Body of pancreas (tissue), 4 donors: ENCODE measurements around the gene ZBTB17. TPM values are rescaled to one million over a fixed set of nuclear protein-coding genes. Genes with fewer than 3 reads are reported as not detected.
"Not testable (repeated sequence)": the region's sequence is repeated elsewhere in the genome, so short reads cannot be mapped to it uniquely, and the experiment has no call there.

ENCODE experiments used
- ATAC-seq: fragments of 150-250 bp; one replicate; pipeline ENCODE4 v1.9.1; 2016
- DNase-seq, 4 donors: peaks; one replicate each; pipeline ENCODE4 v3.0.0-alpha.2; 2019
- H3K27ac ChIP-seq, 4 donors: fragments of 200-600 bp; sonication (generic); 1 replicate in 3 of 4; 2 replicates in 1 of 4; pipeline versions ENCODE4 v1.5.1 to v1.6.1; 2016 to 2019; ENCODE audit warnings: mild to moderate bottlenecking in 1 of 4, mixed read lengths in 1 of 4, moderate library complexity in 1 of 4
- H3K27me3 ChIP-seq, 2 donors: fragments of 200-600 bp; sonication (generic); one replicate each; pipeline ENCODE4 v1.6.0; 2016; ENCODE audit warnings: mild to moderate bottlenecking in 1 of 2
- H3K36me3 ChIP-seq, 2 donors: fragments of 200-600 bp; sonication (generic); replicated peaks in 1 of 2; 2 replicates each; pipeline ENCODE4 v1.5.1; 2016; ENCODE audit warnings: low read depth in 2 of 2; ENCODE audit not compliant: insufficient read depth in 1 of 2
- H3K4me1 ChIP-seq: fragments of 200-600 bp; sonication (generic); one replicate; pipeline ENCODE4 v1.6.0; 2016
- H3K4me3 ChIP-seq, 2 donors: fragments of 200-600 bp; sonication (generic); 1 replicate in 1 of 2; 2 replicates in 1 of 2; pipeline ENCODE4 v1.5.1; 2016 to 2019
- H3K9me3 ChIP-seq, 3 donors: fragments of 200-600 bp; sonication (generic); 1 replicate in 2 of 3; 2 replicates in 1 of 3; pipeline ENCODE4 v1.5.1; 2016
- CTCF ChIP-seq, 7 experiments: fragments of 450-650 bp in 4 of 7; fragments of 200-600 bp in 3 of 7; sonication (generic) in 3 of 7; IDR thresholded peaks; one replicate each; pipeline ENCODE4 v1.5.1; 2016 to 2019; ENCODE audit warnings: antibody characterized with exemption in 7 of 7
- POLR2A ChIP-seq, 3 donors: fragments of 450-650 bp; IDR thresholded peaks; one replicate each; pipeline ENCODE4 v1.6.1; 2016; ENCODE audit warnings: antibody characterized with exemption in 3 of 3, mild to moderate bottlenecking in 2 of 3
- WGBS, 2 donors: methylation state at CpG; one replicate each; pipeline ENCODE4 v1.1.5; 2017; 5-methylcytosine and 5-hydroxymethylcytosine counted together
- intact Hi-C: fragments of 100-400 bp; cut with DNase I; formaldehyde crosslinking; loops from one replicate; pipeline ENCODE4 v1.15.1; 2023
- small RNA-seq: library from RNA; depleted of rRNA; stranded (forward); fragments of <200 nt; gene quantifications from one replicate; pipeline ENCODE3, GENCODE V24; 2016
- total RNA-seq, 2 donors: library from RNA; depleted of rRNA; stranded (reverse); fragments of >200 nt; gene quantifications; one replicate each; pipeline ENCODE4 v1.1.0, GENCODE V29; 2016

ZBTB17 gene
- total RNA-seq, 2 donors from 2014 or later, result 28.8 to 73.2 TPM

- no peaks in the 10 kb centered on the region for H3K27me3 ChIP-seq
- WGBS, 2 donors, result 92 to 93% methylated on average over 9 of the region's 9 CpGs
- H3K4me3 ChIP-seq, result no peak overlapping the region
- intact Hi-C loops, result no loop called here
- H3K27ac ChIP-seq, result no peak overlapping the region
- H3K9me3 ChIP-seq, result no peaks in the 10 kb centered on the region
- H3K4me1 ChIP-seq, result peaks cover 16% of the 10 kb centered on the region
- no peaks in the 10 kb centered on the region for H3K36me3 ChIP-seq
- TF ChIP-seq POLR2A (IDR thresholded peaks at IDR 0.05) (no peak), CTCF (IDR thresholded peaks at IDR 0.05) (no peak)
- ATAC-seq (no peak), DNase-seq (no peak)
These were observed 76.6 kb downstream of the ZBTB17 start for GRCh38 chr1:15899266-15899665.

- intact Hi-C loops, H3K36me3 ChIP-seq, H3K9me3 ChIP-seq, H3K27ac ChIP-seq, ATAC-seq, DNase-seq, H3K27me3 ChIP-seq, H3K4me3 ChIP-seq: not testable (repeated sequence)
- H3K4me1 ChIP-seq, result peaks cover 23% of the 10 kb centered on the region
- WGBS, 2 donors, result 87 to 89% methylated on average over 20 of the region's 20 CpGs
These were observed 78.9 kb downstream of the ZBTB17 start for GRCh38 chr1:15896841-15897610.

GRCh38 chr1:15895233-15895632 is 80.7 kb downstream of the ZBTB17 start:
- ATAC-seq, result no peak
- TF ChIP-seq POLR2A (IDR thresholded peaks at IDR 0.05), result no peak
- TF ChIP-seq CTCF (IDR thresholded peaks at IDR 0.05), result no peak
- H3K4me1 ChIP-seq, result peaks cover 17% of the 10 kb centered on the region
- no peaks in the 10 kb centered on the region for H3K27me3 ChIP-seq
- H3K27ac ChIP-seq, result no peak overlapping the region
- intact Hi-C loops, result no loop called here
- H3K36me3 ChIP-seq, result no peaks in the 10 kb centered on the region
- DNase-seq, result no peak
- H3K9me3 ChIP-seq, result no peaks in the 10 kb centered on the region
- no peak overlapping the region for H3K4me3 ChIP-seq

- H3K4me1 ChIP-seq, result peaks cover 17% of the 10 kb centered on the region
- H3K27me3 ChIP-seq, H3K4me3 ChIP-seq, ATAC-seq, intact Hi-C loops, H3K9me3 ChIP-seq, DNase-seq, H3K36me3 ChIP-seq: not testable (repeated sequence)
- H3K27ac ChIP-seq, result peak overlapping the region in 1 of 4 donors; percentile 16
- WGBS, 2 donors, result 80 to 81% methylated on average over 6 of the region's 6 CpGs
These were observed 82.9 kb downstream of the ZBTB17 start for GRCh38 chr1:15892857-15893599.

Small RNA genes lying within 50 kb of the gene (small RNA-seq; reads per million reads assigned to genes)
- gene AL034555.1 (not detected), gene AL355994.1 (not detected), gene AL355994.5 (not detected)

Other genes starting within 250 kb of the ZBTB17 start
- 1 to 10 TPM; 5.7 to 6.9 TPM for gene SLC25A34, start 239.8 kb downstream of the ZBTB17 start, total RNA-seq
- gene TMEM82, start 233.6 kb downstream of the ZBTB17 start, total RNA-seq, result not detected
- gene FBLIM1, start 217.3 kb downstream of the ZBTB17 start, total RNA-seq, result 10 to 100 TPM; 42.5 to 46.2 TPM
- gene UQCRHL, start 168.5 kb downstream of the ZBTB17 start, total RNA-seq, result 1 to 10 TPM in 1 of 2 donors, under 1 TPM in 1; 0.66 to 1.0 TPM
- 10 to 100 TPM; 27.8 to 38.9 TPM for gene SPEN, start 128.4 kb downstream of the ZBTB17 start, total RNA-seq
- gene SRARP, start 28.1 kb upstream of the ZBTB17 start, total RNA-seq, result not detected
- 10 to 100 TPM in 1 of 2 donors, 1 to 10 TPM in 1; 5.7 to 39.9 TPM for gene HSPB7, start 41.9 kb upstream of the ZBTB17 start, total RNA-seq
- 1 to 10 TPM; 2.1 to 4.0 TPM for gene CLCNKA, start 45.9 kb upstream of the ZBTB17 start, total RNA-seq
- 1 to 10 TPM in 1 of 2 donors, not detected in 1; 1.3 TPM for gene CLCNKB, start 67.7 kb upstream of the ZBTB17 start, total RNA-seq
- gene FAM131C, start 97.5 kb upstream of the ZBTB17 start, total RNA-seq, result 1 to 10 TPM in 1 of 2 donors, not detected in 1; 4.2 TPM
- gene EPHA2, start 180.0 kb upstream of the ZBTB17 start, total RNA-seq, result 10 to 100 TPM; 19.5 to 26.7 TPM
- gene ARHGEF19, start 236.6 kb upstream of the ZBTB17 start, total RNA-seq, result 10 to 100 TPM; 15.3 to 31.3 TPM